HFFc6 (cell line): ENCODE results near the gene MRPL24. TPM values are rescaled to one million over a fixed set of nuclear protein-coding genes. Genes with fewer than 3 reads are reported as not detected.

Experiments used
- DNase-seq: peaks from one replicate; pipeline ENCODE4 v3.0.0-alpha.2; 2018
- H3K27ac Mint-ChIP-seq: 2 replicates; pipeline ENCODE4 v1.8.0; 2020; ENCODE audit warnings: mild to moderate bottlenecking, mixed read lengths
- H3K27me3 Mint-ChIP-seq: 2 replicates; pipeline ENCODE4 v1.8.0; 2021; ENCODE audit warnings: mild to moderate bottlenecking, moderate library complexity, mixed read lengths; ENCODE audit not compliant: insufficient read depth
- H3K36me3 Mint-ChIP-seq: 2 replicates; pipeline ENCODE4 v1.8.0; 2021; ENCODE audit warnings: low read depth, mixed read lengths
- H3K4me1 Mint-ChIP-seq: 2 replicates; pipeline ENCODE4 v1.8.0; 2020; ENCODE audit warnings: low read depth, mixed read lengths
- H3K4me3 Mint-ChIP-seq: 2 replicates; pipeline ENCODE4 v1.8.0; 2020; ENCODE audit warnings: mild to moderate bottlenecking, moderate library complexity, mixed read lengths
- H3K9me3 Mint-ChIP-seq: 2 replicates; pipeline ENCODE4 v1.8.0; 2020; ENCODE audit warnings: mild to moderate bottlenecking, mixed read lengths
- total RNA-seq, 6 experiments: library from RNA; stranded (reverse); fragmentation: NEBNext Ultra II Directional; extraction: Animal tissue kit (Norgen Biotek cat#: 25700); gene quantifications; 2 replicates in 1 of 6; 3 replicates in 5 of 6; pipeline ENCODE4 v1.2.3, GENCODE V29; 2021
- TF ChIP-seq, protein P1 (sequence below): fragments of 200-600 bp; sonication (generic); IDR thresholded peaks from 2 replicates; pipeline ENCODE4 v1.5.0; 2021; ENCODE audit warnings: antibody characterized with exemption, mild to moderate bottlenecking

The MRPL24 gene
- total RNA-seq, 6 experiments from 2014 or later: 82.5 to 93.7 (median 86.8) TPM

- H3K4me1 Mint-ChIP-seq: peaks cover 12% of the 10 kb centered on the region
- TF ChIP-seq, protein P1, sequence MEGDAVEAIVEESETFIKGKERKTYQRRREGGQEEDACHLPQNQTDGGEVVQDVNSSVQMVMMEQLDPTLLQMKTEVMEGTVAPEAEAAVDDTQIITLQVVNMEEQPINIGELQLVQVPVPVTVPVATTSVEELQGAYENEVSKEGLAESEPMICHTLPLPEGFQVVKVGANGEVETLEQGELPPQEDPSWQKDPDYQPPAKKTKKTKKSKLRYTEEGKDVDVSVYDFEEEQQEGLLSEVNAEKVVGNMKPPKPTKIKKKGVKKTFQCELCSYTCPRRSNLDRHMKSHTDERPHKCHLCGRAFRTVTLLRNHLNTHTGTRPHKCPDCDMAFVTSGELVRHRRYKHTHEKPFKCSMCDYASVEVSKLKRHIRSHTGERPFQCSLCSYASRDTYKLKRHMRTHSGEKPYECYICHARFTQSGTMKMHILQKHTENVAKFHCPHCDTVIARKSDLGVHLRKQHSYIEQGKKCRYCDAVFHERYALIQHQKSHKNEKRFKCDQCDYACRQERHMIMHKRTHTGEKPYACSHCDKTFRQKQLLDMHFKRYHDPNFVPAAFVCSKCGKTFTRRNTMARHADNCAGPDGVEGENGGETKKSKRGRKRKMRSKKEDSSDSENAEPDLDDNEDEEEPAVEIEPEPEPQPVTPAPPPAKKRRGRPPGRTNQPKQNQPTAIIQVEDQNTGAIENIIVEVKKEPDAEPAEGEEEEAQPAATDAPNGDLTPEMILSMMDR: no peak
- peaks cover 23% of the 10 kb centered on the region for H3K36me3 Mint-ChIP-seq
- H3K27ac Mint-ChIP-seq: no peak overlapping the region
- H3K4me3 Mint-ChIP-seq: no peak overlapping the region
- no peaks in the 10 kb centered on the region; the same call in 1 of the 2 replicates for H3K27me3 Mint-ChIP-seq
- no peak for DNase-seq
- no peaks in the 10 kb centered on the region for H3K9me3 Mint-ChIP-seq
Observed at GRCh38 chr1:156721131-156721530, 19.8 kb downstream of the MRPL24 start.

GRCh38 chr1:156717351-156717750 lies 23.5 kb downstream of the MRPL24 start:
- Mint-ChIP-seq H3K27ac (no peak overlapping the region), H3K4me1 (peaks cover 26% of the 10 kb centered on the region), H3K36me3 (peaks cover 12% of the 10 kb centered on the region), H3K9me3 (no peaks in the 10 kb centered on the region), H3K4me3 (no peak overlapping the region), H3K27me3 (no peaks in the 10 kb centered on the region; the same call in 1 of the 2 replicates)
- TF ChIP-seq, protein P1: no peak
- no peak for DNase-seq

DNA sequence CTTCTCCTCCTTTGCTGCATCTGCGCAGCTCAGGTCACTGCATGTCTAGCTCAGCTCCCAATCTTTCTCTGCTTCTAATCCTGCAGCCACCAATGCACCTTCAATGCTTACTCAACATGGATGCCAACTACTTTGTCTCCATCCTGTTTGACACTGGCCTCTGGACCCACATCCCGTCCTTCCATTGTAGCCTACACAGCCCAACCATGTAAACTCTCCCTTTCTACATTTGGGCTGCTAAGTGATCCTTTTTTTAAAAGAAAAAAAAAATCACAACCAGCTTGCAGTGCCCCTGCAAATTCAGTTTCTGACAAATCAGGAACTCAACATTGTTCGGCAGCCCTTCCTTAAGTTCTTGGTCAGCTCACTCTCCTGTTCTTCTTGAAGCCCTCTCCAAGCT lies 26.1 kb downstream of the MRPL24 start:
- no peak for DNase-seq
- no peak overlapping the region for H3K27ac Mint-ChIP-seq
- no peaks in the 10 kb centered on the region for H3K9me3 Mint-ChIP-seq
- H3K4me3 Mint-ChIP-seq: no peak overlapping the region
- H3K4me1 Mint-ChIP-seq: peaks cover 51% of the 10 kb centered on the region
- peaks cover 12% of the 10 kb centered on the region for H3K36me3 Mint-ChIP-seq
- TF ChIP-seq, protein P1: no peak
- no peaks in the 10 kb centered on the region; the same call in 1 of the 2 replicates for H3K27me3 Mint-ChIP-seq

DNA sequence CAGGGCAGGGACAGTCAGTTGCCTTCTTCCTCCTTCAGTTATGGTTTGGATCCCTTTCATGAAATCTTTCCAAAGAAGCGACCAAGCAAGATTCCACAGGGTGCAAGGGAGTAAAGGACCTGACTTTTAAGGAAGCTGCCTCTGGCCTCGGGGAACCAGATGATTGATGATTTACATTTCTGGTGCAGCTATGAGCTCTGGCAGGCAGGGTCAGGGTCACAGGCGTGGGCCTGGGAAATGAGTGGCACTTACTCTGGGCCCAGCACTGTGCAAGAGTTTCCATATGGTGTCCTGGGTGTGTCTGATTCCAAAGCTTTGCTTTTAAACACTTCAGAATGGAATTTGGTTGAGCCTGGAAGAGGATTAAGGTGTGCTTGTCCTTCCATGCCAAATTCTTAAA lies 28.3 kb downstream of the MRPL24 start:
- H3K4me3 Mint-ChIP-seq: no peak overlapping the region
- peak overlapping the region; percentile 18; the same call in 1 of the 2 replicates for H3K27ac Mint-ChIP-seq
- peaks cover 73% of the 10 kb centered on the region for H3K4me1 Mint-ChIP-seq
- TF ChIP-seq, protein P1: no peak
- H3K27me3 Mint-ChIP-seq: no peaks in the 10 kb centered on the region; the same call in 1 of the 2 replicates
- peaks cover 12% of the 10 kb centered on the region for H3K36me3 Mint-ChIP-seq
- no peaks in the 10 kb centered on the region for H3K9me3 Mint-ChIP-seq
- DNase-seq: no peak

- TF ChIP-seq, protein P1: no peak
- DNase-seq: no peak
- Mint-ChIP-seq H3K27ac (peak overlapping the region; percentile 19; the same call in 1 of the 2 replicates), H3K4me1 (peaks cover 82% of the 10 kb centered on the region), H3K36me3 (peaks cover 5% of the 10 kb centered on the region; the same call in 1 of the 2 replicates), H3K9me3 (no peaks in the 10 kb centered on the region), H3K4me3 (no peak overlapping the region), H3K27me3 (peaks cover 1% of the 10 kb centered on the region)
Observed at GRCh38 chr1:156711011-156711817, 29.7 kb downstream of the MRPL24 start.
